HEK293 (cell line): ENCODE results near the gene GTF2H3.

Experiments
- CTCF ChIA-PET: fragments of 350-600 bp; formaldehyde crosslinking; extraction: SDS; loops from one replicate; lab custom pipeline; 2021; ENCODE audit warnings: antibody characterized with exemption; lab: Yijun Ruan, JAX
- POLR2A ChIA-PET: fragments of 300-600 bp; formaldehyde crosslinking; extraction: SDS; loops from one replicate; lab custom pipeline; 2020; ENCODE audit warnings: antibody characterized with exemption, inconsistent platforms; lab: Yijun Ruan, JAX
- H3K27ac ChIP-seq: fragments of 200-500 bp; sonication (Bioruptor generic); 2 replicates; pipeline ENCODE4 v1.5.1; 2014; ENCODE audit warnings: low read depth, low read length, control low read depth, inconsistent platforms; ENCODE audit errors: extremely low read depth
- H3K36me3 ChIP-seq, 2 experiments: fragments of 200-500 bp in 1 of 2; sonication (Bioruptor generic) in 1 of 2; 1 replicate in 1 of 2; 2 replicates in 1 of 2; pipeline ENCODE4 v1.5.1; 2014 to 2017; ENCODE audit warnings: inconsistent platforms in 2 of 2, low read length in 2 of 2; ENCODE audit not compliant: control insufficient read depth in 2 of 2, insufficient read depth in 1 of 2
- H3K4me1 ChIP-seq: fragments of 200-500 bp; sonication (Bioruptor generic); 2 replicates; pipeline ENCODE4 v1.5.1; 2014; ENCODE audit warnings: mild to moderate bottlenecking, low read length, inconsistent platforms; ENCODE audit not compliant: control insufficient read depth, insufficient read depth
- H3K4me3 ChIP-seq: 2 replicates; pipeline ENCODE4 v1.5.1; 2011; ENCODE audit warnings: low read depth, mild to moderate bottlenecking, control low read depth, low read length, moderate library complexity
- H3K9me3 ChIP-seq: fragments of 200-500 bp; sonication (Bioruptor generic); 2 replicates; pipeline ENCODE4 v1.5.1; 2014; ENCODE audit warnings: low read depth, low read length, inconsistent platforms; ENCODE audit not compliant: control insufficient read depth, insufficient read depth
- EGR2 ChIP-seq: fragments of 450-650 bp; formaldehyde crosslinking; IDR thresholded peaks from 2 replicates; pipeline ENCODE4 v1.5.1; 2016; ENCODE audit warnings: low read depth, missing biosample characterization, missing genetic modification characterization
- GFI1B ChIP-seq: fragments of 450-650 bp; formaldehyde crosslinking; IDR thresholded peaks from 2 replicates; pipeline ENCODE4 v1.5.1; 2016; ENCODE audit warnings: missing biosample characterization, missing genetic modification characterization
- GLI4 ChIP-seq: fragments of 450-650 bp; formaldehyde crosslinking; IDR thresholded peaks from 2 replicates; pipeline ENCODE4 v1.5.1; 2016; ENCODE audit warnings: missing biosample characterization, missing genetic modification characterization
- GLIS2 ChIP-seq: fragments of 450-650 bp; formaldehyde crosslinking; IDR thresholded peaks from 2 replicates; pipeline ENCODE4 v1.5.1; 2016; ENCODE audit warnings: missing biosample characterization, missing genetic modification characterization
- SCRT2 ChIP-seq: fragments of 450-650 bp; formaldehyde crosslinking; IDR thresholded peaks from 2 replicates; pipeline ENCODE4 v1.5.1; 2016; ENCODE audit warnings: missing biosample characterization, missing genetic modification characterization
- ZBTB20 ChIP-seq: fragments of 450-650 bp; formaldehyde crosslinking; IDR thresholded peaks from 2 replicates; pipeline ENCODE4 v1.5.1; 2016; ENCODE audit warnings: missing biosample characterization, missing genetic modification characterization
- ZNF114 ChIP-seq: fragments of 450-650 bp; formaldehyde crosslinking; IDR thresholded peaks from 2 replicates; pipeline ENCODE4 v1.5.0; 2017; ENCODE audit warnings: missing biosample characterization, missing genetic modification characterization
- ZNF138 ChIP-seq: fragments of 450-650 bp; formaldehyde crosslinking; IDR thresholded peaks from 2 replicates; pipeline ENCODE4 v1.5.1; 2016; ENCODE audit warnings: missing biosample characterization, missing genetic modification characterization, borderline replicate concordance
- ZNF266 ChIP-seq: fragments of 450-650 bp; formaldehyde crosslinking; IDR thresholded peaks from 2 replicates; pipeline ENCODE4 v1.5.1; 2016; ENCODE audit warnings: missing biosample characterization, missing genetic modification characterization, low read depth
- ZNF335 ChIP-seq: fragments of 450-650 bp; formaldehyde crosslinking; conservative IDR thresholded peaks from 2 replicates; pipeline ENCODE4 v1.5.1; 2016; ENCODE audit warnings: missing biosample characterization, missing genetic modification characterization
- ZNF416 ChIP-seq: fragments of 450-650 bp; formaldehyde crosslinking; IDR thresholded peaks from 2 replicates; pipeline ENCODE4 v1.5.1; 2016; ENCODE audit warnings: missing biosample characterization, missing genetic modification characterization
- ZNF670 ChIP-seq: fragments of 450-650 bp; formaldehyde crosslinking; IDR thresholded peaks from 2 replicates; pipeline ENCODE4 v1.5.1; 2016; ENCODE audit warnings: missing biosample characterization, missing genetic modification characterization, low read depth
- ZNF76 ChIP-seq: fragments of 450-650 bp; formaldehyde crosslinking; IDR thresholded peaks from 2 replicates; pipeline ENCODE4; 2016; ENCODE audit warnings: low read depth, missing biosample characterization, missing genetic modification characterization, borderline replicate concordance
- ZSCAN30 ChIP-seq: fragments of 450-650 bp; IDR thresholded peaks from 2 replicates; pipeline ENCODE4 v1.5.1; 2018; ENCODE audit warnings: missing biosample characterization, mild to moderate bottlenecking, missing genetic modification characterization, moderate library complexity
- TF ChIP-seq, protein P1 (sequence below): fragments of 450-650 bp; IDR thresholded peaks from 2 replicates; pipeline ENCODE4 v1.5.1; 2018; ENCODE audit warnings: missing biosample characterization, mild to moderate bottlenecking, missing genetic modification characterization
- TF ChIP-seq, protein P2 (sequence below): fragments of 450-650 bp; formaldehyde crosslinking; IDR thresholded peaks from 2 replicates; pipeline ENCODE4 v1.5.1; 2016; ENCODE audit warnings: missing biosample characterization, missing genetic modification characterization

The GTF2H3 gene

DNA sequence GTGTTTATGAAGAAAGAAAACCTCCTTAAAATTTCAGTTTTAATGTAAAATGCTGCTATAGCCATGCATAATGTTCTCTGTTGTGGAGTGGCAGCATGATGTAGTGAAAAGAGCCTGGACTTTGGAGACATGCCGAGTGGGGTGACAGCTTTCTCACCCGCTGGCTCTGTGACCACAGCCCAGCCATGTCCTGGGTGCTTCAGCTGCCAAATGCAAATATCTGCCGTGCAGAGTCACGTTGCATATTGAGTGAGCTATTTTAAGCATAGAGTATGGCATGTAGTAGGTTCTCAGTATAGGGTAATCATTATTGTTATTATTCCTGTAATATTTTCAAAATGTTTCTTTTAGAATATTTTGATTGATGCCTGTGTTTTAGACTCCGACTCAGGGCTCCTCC, 21.8 kb downstream of the GTF2H3 start (continued):
- TF ChIP-seq, protein P1, sequence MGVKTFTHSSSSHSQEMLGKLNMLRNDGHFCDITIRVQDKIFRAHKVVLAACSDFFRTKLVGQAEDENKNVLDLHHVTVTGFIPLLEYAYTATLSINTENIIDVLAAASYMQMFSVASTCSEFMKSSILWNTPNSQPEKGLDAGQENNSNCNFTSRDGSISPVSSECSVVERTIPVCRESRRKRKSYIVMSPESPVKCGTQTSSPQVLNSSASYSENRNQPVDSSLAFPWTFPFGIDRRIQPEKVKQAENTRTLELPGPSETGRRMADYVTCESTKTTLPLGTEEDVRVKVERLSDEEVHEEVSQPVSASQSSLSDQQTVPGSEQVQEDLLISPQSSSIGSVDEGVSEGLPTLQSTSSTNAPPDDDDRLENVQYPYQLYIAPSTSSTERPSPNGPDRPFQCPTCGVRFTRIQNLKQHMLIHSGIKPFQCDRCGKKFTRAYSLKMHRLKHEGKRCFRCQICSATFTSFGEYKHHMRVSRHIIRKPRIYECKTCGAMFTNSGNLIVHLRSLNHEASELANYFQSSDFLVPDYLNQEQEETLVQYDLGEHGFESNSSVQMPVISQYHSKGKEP (tag by site-specific recombination), result no peak
- no peak for TF ChIP-seq ZSCAN30
- no peak for TF ChIP-seq ZBTB20 (tag by site-specific recombination)
- TF ChIP-seq ZNF138 (tag by site-specific recombination), result no peak
- no peak for TF ChIP-seq GLIS2 (tag by site-specific recombination)
- TF ChIP-seq GFI1B (tag by site-specific recombination), result no peak
- no peak for TF ChIP-seq ZNF114 (tag by site-specific recombination)

DNA sequence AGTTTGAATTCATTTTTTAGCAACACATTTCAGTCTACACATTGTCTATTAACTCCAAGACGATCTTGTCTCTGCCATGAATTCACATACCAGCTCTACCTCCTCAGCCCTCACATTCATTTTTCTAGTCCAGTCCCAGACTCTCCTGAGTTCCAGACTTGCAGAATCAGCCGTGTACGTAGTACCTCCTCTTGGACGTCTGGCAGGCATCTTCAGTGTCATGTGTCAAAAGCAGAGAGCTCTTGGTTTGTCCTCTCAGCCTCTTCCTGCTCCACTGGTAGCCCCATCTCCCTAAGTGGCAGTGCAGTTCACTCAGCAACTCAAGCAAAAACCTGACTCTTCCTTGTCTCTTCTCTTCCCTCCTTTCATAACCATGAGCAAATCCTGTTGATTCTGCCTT, 22.8 kb downstream of the GTF2H3 start:
- CTCF ChIA-PET, result interaction anchor here (1.0 kb wide), 1 partner anchor 12 kb away, joined by 3 read pairs; no protein-coding TSS in a partner anchor
- TF ChIP-seq EGR2 (no peak), ZNF670 (no peak), ZNF266 (tag by site-specific recombination) (no peak), ZNF76 (tag by site-specific recombination) (no peak)
- POLR2A ChIA-PET, result interaction anchor here (0.7 kb wide), 1 partner anchor 752 kb away, joined by 3 read pairs; no protein-coding TSS in a partner anchor

DNA sequence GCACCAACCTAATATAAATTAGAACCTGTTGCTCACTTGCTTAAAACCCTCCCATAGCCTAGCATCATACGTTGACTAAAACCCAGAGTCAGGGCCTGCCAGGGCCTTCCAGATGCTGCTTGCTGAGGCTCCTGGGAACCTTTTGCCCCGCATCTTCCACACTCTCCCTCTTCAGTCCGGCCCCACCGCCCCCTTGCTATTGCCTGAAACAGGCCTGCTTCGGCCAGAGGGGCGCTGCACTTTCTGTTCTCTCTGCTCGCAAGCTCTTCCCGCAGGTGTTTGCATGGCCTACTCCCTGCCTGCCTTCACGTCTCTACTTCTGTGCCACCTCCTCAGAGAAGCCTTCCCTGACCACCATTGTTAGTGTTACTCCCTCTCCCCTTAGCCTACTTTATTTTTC, 23.6 kb downstream of the GTF2H3 start:
- Histone ChIP-seq H3K36me3 (peaks cover 69 to 79% of the 10 kb centered on the region in 2 experiments), H3K4me3 (no peak overlapping the region), H3K27ac (no peak overlapping the region), H3K4me1 (no peaks in the 10 kb centered on the region), H3K9me3 (no peaks in the 10 kb centered on the region)
- ChIA-PET CTCF (interaction anchor here (0.6 kb wide), 1 partner anchor 74 kb away, joined by 3 read pairs; no protein-coding TSS in a partner anchor), POLR2A (interaction anchor here (0.7 kb wide), 1 partner anchor 753 kb away, joined by 3 read pairs; no protein-coding TSS in a partner anchor)
- TF ChIP-seq GLI4, result no peak
- TF ChIP-seq GLIS2 (tag by site-specific recombination), result no peak
- TF ChIP-seq SCRT2, result 0 out of 2 replicates have a peak, but pooled peaks have one; percentile 32

More for the DNA sequence above, 22.8 kb downstream of the GTF2H3 start:
- no peak overlapping the region for H3K27ac ChIP-seq
- peaks cover 75 to 84% of the 10 kb centered on the region in 2 experiments for H3K36me3 ChIP-seq
- H3K9me3 ChIP-seq, result no peaks in the 10 kb centered on the region
- H3K4me1 ChIP-seq, result no peaks in the 10 kb centered on the region
- no peak overlapping the region for H3K4me3 ChIP-seq

DNA sequence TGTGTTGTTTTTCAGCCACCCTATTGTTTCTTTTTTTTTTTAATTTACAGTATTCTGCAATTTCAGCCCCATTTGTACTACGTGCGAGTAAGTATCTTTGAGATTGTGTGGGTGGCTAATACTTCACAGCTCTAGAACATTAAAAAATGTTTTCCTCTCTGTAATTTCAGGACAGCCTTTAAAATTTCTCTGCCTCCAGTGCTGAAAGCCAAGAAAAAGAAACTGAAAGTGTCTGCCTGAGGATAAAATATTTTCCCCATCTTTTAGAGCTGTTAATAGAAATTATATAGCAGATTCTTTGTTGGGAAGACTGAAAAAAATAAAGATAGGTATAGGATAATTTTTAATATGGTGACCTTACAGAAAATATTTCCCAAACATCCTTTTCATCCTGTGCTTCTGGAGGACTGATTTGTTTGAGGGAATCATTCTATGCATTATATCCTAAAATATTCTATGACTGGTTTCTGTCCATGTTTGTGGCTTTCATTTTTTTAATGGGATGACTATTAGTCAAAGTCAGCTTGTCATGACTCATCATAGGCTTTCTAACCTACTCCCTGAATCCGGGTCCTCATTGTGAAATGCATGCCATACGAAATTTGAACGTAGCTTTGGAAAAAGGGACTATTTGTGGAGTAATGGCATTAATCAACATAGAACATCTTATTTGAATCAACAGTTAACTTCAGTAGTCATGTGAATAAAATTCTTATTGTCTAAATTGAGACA, 26.5 kb downstream of the GTF2H3 start:
- H3K27ac ChIP-seq, result no peak overlapping the region
- POLR2A ChIA-PET, result interaction anchor here (1.3 kb wide), 1 partner anchor 11 kb away, joined by 5 read pairs; the partner anchor contains the start of gene TCTN2

More for the DNA sequence above, 26.5 kb downstream of the GTF2H3 start:
- H3K4me1 ChIP-seq, result no peaks in the 10 kb centered on the region
- TF ChIP-seq, protein P2, sequence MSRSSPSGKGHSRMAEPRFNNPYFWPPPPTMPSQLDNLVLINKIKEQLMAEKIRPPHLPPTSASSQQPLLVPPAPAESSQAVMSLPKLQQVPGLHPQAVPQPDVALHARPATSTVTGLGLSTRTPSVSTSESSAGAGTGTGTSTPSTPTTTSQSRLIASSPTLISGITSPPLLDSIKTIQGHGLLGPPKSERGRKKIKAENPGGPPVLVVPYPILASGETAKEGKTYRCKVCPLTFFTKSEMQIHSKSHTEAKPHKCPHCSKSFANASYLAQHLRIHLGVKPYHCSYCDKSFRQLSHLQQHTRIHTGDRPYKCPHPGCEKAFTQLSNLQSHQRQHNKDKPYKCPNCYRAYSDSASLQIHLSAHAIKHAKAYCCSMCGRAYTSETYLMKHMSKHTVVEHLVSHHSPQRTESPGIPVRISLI (tag by site-specific recombination), result 0 out of 2 replicates have a peak, but pooled peaks have one; percentile 40
- TF ChIP-seq, protein P1 (tag by site-specific recombination), result no peak
- peak; percentile 46 for TF ChIP-seq ZNF335
- TF ChIP-seq ZNF416 (tag by site-specific recombination), result no peak
- peaks cover 53 to 62% of the 10 kb centered on the region in 2 experiments for H3K36me3 ChIP-seq
- H3K9me3 ChIP-seq, result no peaks in the 10 kb centered on the region
- CTCF ChIA-PET, result interaction anchor here (0.7 kb wide), 1 partner anchor 89 kb away, joined by 3 read pairs; no protein-coding TSS in a partner anchor
- H3K4me3 ChIP-seq, result no peak overlapping the region
